Neutrophil (primary cell): ENCODE measurements around the gene RHOT1.
"Not testable (repeated sequence)": the region's sequence is repeated elsewhere in the genome, so short reads cannot be mapped to it uniquely, and the experiment has no call there.

ENCODE experiments used
- H3K27ac ChIP-seq: fragments of 200-600 bp; sonication (generic); 2 replicates; pipeline ENCODE4 v1.5.1; 2016; ENCODE audit warnings: mild to moderate bottlenecking, moderate library complexity
- H3K27me3 ChIP-seq: fragments of 200-600 bp; sonication (generic); 2 replicates; pipeline ENCODE4 v1.6.0; 2016; ENCODE audit warnings: mild to moderate bottlenecking
- H3K36me3 ChIP-seq: fragments of 200-600 bp; sonication (generic); 2 replicates; pipeline ENCODE4 v1.5.1; 2017
- H3K4me1 ChIP-seq, 2 experiments: fragments of 200-600 bp in 1 of 2; sonication (generic) in 1 of 2; 1 replicate in 1 of 2; 2 replicates in 1 of 2; pipeline versions ENCODE4 v1.5.1 to v1.6.1; 2013 to 2016; ENCODE audit warnings: low read depth in 1 of 2, low read length in 1 of 2, mild to moderate bottlenecking in 1 of 2, moderate library complexity in 1 of 2; ENCODE audit not compliant: control insufficient read depth in 1 of 2, insufficient read depth in 1 of 2
- H3K4me3 ChIP-seq, 2 experiments: fragments of 200-600 bp in 1 of 2; sonication (generic) in 1 of 2; 1 replicate in 1 of 2; 2 replicates in 1 of 2; pipeline ENCODE4 v1.5.1; 2013 to 2016; ENCODE audit warnings: low read depth in 1 of 2, low read length in 1 of 2, mild to moderate bottlenecking in 1 of 2, moderate library complexity in 1 of 2
- H3K9me3 ChIP-seq: fragments of 200-600 bp; sonication (generic); 2 replicates; pipeline ENCODE4 v1.5.1; 2016
- CTCF ChIP-seq: fragments of 200-600 bp; sonication (generic); IDR thresholded peaks from 2 replicates; pipeline ENCODE4 v1.5.1; 2016; ENCODE audit warnings: antibody characterized with exemption

RHOT1 gene

GRCh38 chr17:32142038-32142856 lies at the start of gene RHOT1:
TSS of gene RHOT1 (plus strand) at chr17:32142502. CDS start at chr17:32142693, 191 bp downstream.
- no peaks in the 10 kb centered on the region for H3K9me3 ChIP-seq
- TF ChIP-seq CTCF = peak; percentile 85
- H3K4me1 ChIP-seq = peaks cover 56 to 58% of the 10 kb centered on the region in 2 experiments
- H3K27ac ChIP-seq = peak within 1 kb of the TSS; percentile 96
- peak within 1 kb of the TSS; percentile 80 to 99 for H3K4me3 ChIP-seq
- H3K27me3 ChIP-seq = no peaks in the 10 kb centered on the region
- H3K36me3 ChIP-seq = no peaks in the 10 kb centered on the region

- no peaks in the 10 kb centered on the region for H3K9me3 ChIP-seq
- H3K27me3 ChIP-seq = no peaks in the 10 kb centered on the region
- H3K36me3 ChIP-seq = no peaks in the 10 kb centered on the region
- H3K4me3 ChIP-seq = no peak overlapping the region
- no peak for TF ChIP-seq CTCF
- H3K4me1 ChIP-seq = peaks cover 9 to 13% of the 10 kb centered on the region in 2 experiments
- no peak overlapping the region for H3K27ac ChIP-seq
Measured at GRCh38 chr17:32099686-32100085, 42.6 kb upstream of the RHOT1 start.

GRCh38 chr17:32100323-32100722 lies 42.0 kb upstream of the RHOT1 start:
- H3K27me3 ChIP-seq, H3K27ac ChIP-seq, H3K9me3 ChIP-seq, H3K36me3 ChIP-seq, H3K4me3 ChIP-seq: not testable (repeated sequence)
- H3K4me1 ChIP-seq = peaks cover 9 to 13% of the 10 kb centered on the region in 2 experiments

GRCh38 chr17:32100971-32101631 lies 41.2 kb upstream of the RHOT1 start:
- no peaks in the 10 kb centered on the region for H3K27me3 ChIP-seq
- no peak overlapping the region for H3K27ac ChIP-seq
- TF ChIP-seq CTCF = no peak
- H3K4me3 ChIP-seq = no peak overlapping the region
- H3K4me1 ChIP-seq = peaks cover 14 to 17% of the 10 kb centered on the region in 2 experiments
- H3K36me3 ChIP-seq = no peaks in the 10 kb centered on the region
- no peaks in the 10 kb centered on the region for H3K9me3 ChIP-seq

- H3K27me3 ChIP-seq = no peaks in the 10 kb centered on the region
- peaks cover 24 to 27% of the 10 kb centered on the region in 2 experiments for H3K4me1 ChIP-seq
- no peak for TF ChIP-seq CTCF
- H3K27ac ChIP-seq = no peak overlapping the region
- no peaks in the 10 kb centered on the region for H3K9me3 ChIP-seq
- no peaks in the 10 kb centered on the region for H3K36me3 ChIP-seq
- no peak overlapping the region for H3K4me3 ChIP-seq
Measured at GRCh38 chr17:32102172-32102571, 40.1 kb upstream of the RHOT1 start.

GRCh38 chr17:32102646-32103186 lies 39.6 kb upstream of the RHOT1 start:
- Histone ChIP-seq H3K4me1 (peaks cover 30 to 32% of the 10 kb centered on the region in 2 experiments), H3K27ac (no peak overlapping the region), H3K9me3 (no peaks in the 10 kb centered on the region), H3K27me3 (no peaks in the 10 kb centered on the region), H3K4me3 (no peak overlapping the region), H3K36me3 (no peaks in the 10 kb centered on the region)
- no peak for TF ChIP-seq CTCF
